WTC11 (cell line): ENCODE data around the gene AP2S1.

Experiments used
- ARID4B ChIP-seq: sonication (generic); formaldehyde crosslinking; IDR thresholded peaks from 2 replicates; pipeline ENCODE4 v1.8.0; 2023; ENCODE audit warnings: missing genetic modification reagents, mild to moderate bottlenecking, borderline replicate concordance
- ATF3 ChIP-seq: sonication (generic); formaldehyde crosslinking; conservative IDR thresholded peaks from 2 replicates; pipeline ENCODE4 v1.8.1; 2022; ENCODE audit warnings: mild to moderate bottlenecking, missing genetic modification reagents
- CREB1 ChIP-seq: sonication (generic); formaldehyde crosslinking; IDR thresholded peaks from 2 replicates; pipeline ENCODE4 v1.8.0; 2023; ENCODE audit warnings: mild to moderate bottlenecking, missing genetic modification reagents
- CTCF ChIP-seq: fragments of 200-600 bp; IDR thresholded peaks from 2 replicates; pipeline ENCODE4 v1.8.0; 2022; ENCODE audit warnings: antibody characterized with exemption
- MAX ChIP-seq: sonication (generic); formaldehyde crosslinking; IDR thresholded peaks from 2 replicates; pipeline ENCODE4 v1.8.0; 2022; ENCODE audit warnings: mild to moderate bottlenecking, missing genetic modification reagents
- NFYB ChIP-seq: sonication (generic); formaldehyde crosslinking; conservative IDR thresholded peaks from 2 replicates; pipeline ENCODE4 v1.8.0; 2022; ENCODE audit warnings: low read depth, missing genetic modification reagents
- NR2C2 ChIP-seq: sonication (generic); formaldehyde crosslinking; IDR thresholded peaks from 2 replicates; pipeline ENCODE4 v1.8.0; 2022; ENCODE audit warnings: mild to moderate bottlenecking, missing genetic modification reagents
- PREB ChIP-seq: sonication (generic); formaldehyde crosslinking; IDR thresholded peaks from 2 replicates; pipeline ENCODE4 v1.8.1; 2022; ENCODE audit warnings: mild to moderate bottlenecking, missing genetic modification reagents, moderate library complexity, borderline replicate concordance
- SMAD4 ChIP-seq: sonication (generic); formaldehyde crosslinking; IDR thresholded peaks from 2 replicates; pipeline ENCODE4 v1.8.0; 2022; ENCODE audit warnings: mild to moderate bottlenecking, missing genetic modification reagents
- TP53 ChIP-seq: sonication (generic); formaldehyde crosslinking; IDR thresholded peaks from 2 replicates; pipeline ENCODE4 v1.8.1; 2023; ENCODE audit warnings: mild to moderate bottlenecking, missing genetic modification reagents
- ZNF423 ChIP-seq: fragments of 250-450 bp; sonication (Bioruptor Pico); IDR thresholded peaks from 2 replicates; pipeline ENCODE4 v2.1.2; 2022; ENCODE audit warnings: mild to moderate bottlenecking, moderate library complexity
- ZSCAN18 ChIP-seq: fragments of 250-450 bp; sonication (Bioruptor Pico); IDR thresholded peaks from 2 replicates; pipeline ENCODE4 v2.1.2; 2022; ENCODE audit warnings: mild to moderate bottlenecking, moderate library complexity

- no peak for TF ChIP-seq CREB1 (CRISPR knock-in tag)
- TF ChIP-seq TP53 (CRISPR knock-in tag) = no peak
- TF ChIP-seq NFYB (CRISPR knock-in tag) = no peak
- no peak for TF ChIP-seq CTCF
- TF ChIP-seq ARID4B (CRISPR knock-in tag) = no peak
- no peak for TF ChIP-seq NR2C2
- TF ChIP-seq MAX = no peak
- no peak for TF ChIP-seq SMAD4 (CRISPR knock-in tag)
- no peak for TF ChIP-seq ZSCAN18 (CRISPR knock-in tag)
- no peak for TF ChIP-seq PREB (CRISPR knock-in tag)
- TF ChIP-seq ATF3 (CRISPR knock-in tag) = no peak
- no peak for TF ChIP-seq ZNF423 (CRISPR knock-in tag)
These were observed 29.8 kb upstream of the AP2S1 start for GRCh38 chr19:46880431-46880830.
